ENCODE results near the gene HLA-DPB1. TPM values are rescaled to one million over a fixed set of nuclear protein-coding genes. Genes with fewer than 3 reads are reported as not detected.

HLA-DPB1 gene
- 10 to 100 TPM; 56.5 to 80.3 (median 58.2) TPM for total RNA-seq

- intact Hi-C loops (cut with DNase I; ENCODE audit: low total_unique reads), result no loop called here
- Histone ChIP-seq H3K4me1 (no peaks in the 10 kb centered on the region), H3K27me3 (no peaks in the 10 kb centered on the region), H3K4me3 (peak within 1 kb of the TSS; percentile 31 to 55 (median 33)), H3K9me3 (no peaks in the 10 kb centered on the region), H3K36me3 (no peaks in the 10 kb centered on the region), H3K27ac (peak within 1 kb of the TSS; percentile 34 to 75)
- DNase-seq (ENCODE audit: low spot score in 2 of 2), result no peak
- TF ChIP-seq POLR2A (IDR thresholded peaks at IDR 0.05), result no peak
- TF ChIP-seq, protein P1, sequence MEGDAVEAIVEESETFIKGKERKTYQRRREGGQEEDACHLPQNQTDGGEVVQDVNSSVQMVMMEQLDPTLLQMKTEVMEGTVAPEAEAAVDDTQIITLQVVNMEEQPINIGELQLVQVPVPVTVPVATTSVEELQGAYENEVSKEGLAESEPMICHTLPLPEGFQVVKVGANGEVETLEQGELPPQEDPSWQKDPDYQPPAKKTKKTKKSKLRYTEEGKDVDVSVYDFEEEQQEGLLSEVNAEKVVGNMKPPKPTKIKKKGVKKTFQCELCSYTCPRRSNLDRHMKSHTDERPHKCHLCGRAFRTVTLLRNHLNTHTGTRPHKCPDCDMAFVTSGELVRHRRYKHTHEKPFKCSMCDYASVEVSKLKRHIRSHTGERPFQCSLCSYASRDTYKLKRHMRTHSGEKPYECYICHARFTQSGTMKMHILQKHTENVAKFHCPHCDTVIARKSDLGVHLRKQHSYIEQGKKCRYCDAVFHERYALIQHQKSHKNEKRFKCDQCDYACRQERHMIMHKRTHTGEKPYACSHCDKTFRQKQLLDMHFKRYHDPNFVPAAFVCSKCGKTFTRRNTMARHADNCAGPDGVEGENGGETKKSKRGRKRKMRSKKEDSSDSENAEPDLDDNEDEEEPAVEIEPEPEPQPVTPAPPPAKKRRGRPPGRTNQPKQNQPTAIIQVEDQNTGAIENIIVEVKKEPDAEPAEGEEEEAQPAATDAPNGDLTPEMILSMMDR (IDR thresholded peaks at IDR 0.05), result no peak
Measured at GRCh38 chr6:33075568-33076405, at the start of gene HLA-DPB1. HLA-DPB1 (plus strand) TSS chr6:33075990; CDS start chr6:33076042, 52 bp downstream.

DNA sequence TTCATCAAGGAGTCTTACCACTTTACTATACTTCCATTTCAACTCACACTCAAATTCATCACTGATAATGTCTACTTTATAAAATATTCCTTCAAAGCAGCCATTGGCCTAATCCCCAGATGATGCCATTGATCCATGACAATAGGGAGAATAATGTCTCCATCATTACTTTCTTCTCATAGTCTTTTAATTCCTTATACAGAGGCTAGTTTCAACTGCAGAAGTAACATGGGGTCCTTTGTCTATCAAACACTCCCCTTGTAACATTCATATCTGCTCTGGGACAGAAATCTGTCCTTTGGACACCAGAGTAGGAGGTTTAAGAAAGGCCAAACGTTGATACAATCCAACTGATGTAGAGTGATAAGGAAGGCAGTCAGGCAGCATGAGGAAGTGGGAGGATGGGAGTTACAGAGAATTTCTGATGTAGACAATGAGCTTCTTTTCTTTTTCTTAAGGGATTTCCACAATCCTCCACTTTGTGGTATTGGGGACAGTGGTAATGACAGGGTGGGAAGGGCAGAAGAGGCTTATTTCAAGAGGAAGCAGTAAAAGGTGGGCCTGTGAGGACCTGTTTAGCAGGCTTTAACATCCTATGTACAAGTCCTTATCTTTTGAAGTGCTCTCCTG, 47.5 kb upstream of the HLA-DPB1 start:
- intact Hi-C loops (cut with DNase I; ENCODE audit: low total_unique reads), result no loop called here
- no peak overlapping the region for H3K4me3 ChIP-seq
- TF ChIP-seq, protein P1 (IDR thresholded peaks at IDR 0.05), result no peak
- TF ChIP-seq POLR2A (IDR thresholded peaks at IDR 0.05) (no peak), POLR2AphosphoS5 (IDR thresholded peaks at IDR 0.05) (no peak)
- no peak for DNase-seq (ENCODE audit: low spot score in 2 of 2)
- peak overlapping the region; percentile 44 to 65 for H3K27ac ChIP-seq
- H3K36me3 ChIP-seq, result no peaks in the 10 kb centered on the region
- no peaks in the 10 kb centered on the region for H3K27me3 ChIP-seq
- no peaks in the 10 kb centered on the region for H3K4me1 ChIP-seq
- no peaks in the 10 kb centered on the region for H3K9me3 ChIP-seq

DNA sequence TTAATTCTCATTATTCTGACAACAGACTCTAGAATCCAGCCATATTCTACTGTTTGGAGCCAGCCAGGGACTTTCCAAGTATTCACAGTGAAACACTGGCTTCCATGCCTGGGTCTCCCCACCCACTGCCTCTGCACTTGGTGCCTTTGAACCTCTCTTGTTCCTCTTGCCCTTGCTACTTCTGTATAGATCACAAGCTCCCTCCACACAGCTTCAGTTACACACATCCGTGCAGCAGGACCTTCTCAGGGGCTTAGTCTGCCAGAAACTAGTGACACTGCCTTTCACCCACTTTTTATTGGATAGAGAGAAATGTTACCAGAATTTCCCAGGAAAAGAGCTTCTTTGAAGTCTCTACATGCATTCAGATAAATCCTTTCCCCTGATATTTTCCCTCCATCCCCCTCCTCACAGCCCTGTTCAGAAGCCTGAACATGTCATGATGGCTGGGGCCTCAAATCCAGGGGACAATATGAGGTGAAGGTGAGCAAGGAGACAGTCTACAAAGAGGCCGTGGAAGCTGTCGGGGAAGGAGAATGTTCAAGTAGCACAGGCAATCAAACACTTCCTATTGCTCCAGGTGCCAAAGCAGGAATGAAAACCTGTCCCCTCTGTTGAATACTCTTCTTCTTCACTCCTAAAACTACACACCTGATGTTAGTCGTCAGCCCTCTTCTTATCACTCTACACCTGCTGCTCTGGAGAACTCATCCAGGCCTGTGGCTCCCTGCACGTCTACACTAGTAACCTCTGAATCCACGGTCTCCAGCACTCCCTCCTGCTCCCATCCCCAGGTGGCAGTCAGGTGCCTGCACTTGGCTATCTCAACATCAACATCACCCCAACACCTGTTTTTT, 46.2 kb upstream of the HLA-DPB1 start:
- H3K36me3 ChIP-seq, result no peaks in the 10 kb centered on the region
- no peaks in the 10 kb centered on the region for H3K9me3 ChIP-seq
- intact Hi-C loops (cut with DNase I; ENCODE audit: low total_unique reads), result no loop called here
- H3K4me1 ChIP-seq, result no peaks in the 10 kb centered on the region
- H3K27me3 ChIP-seq, result no peaks in the 10 kb centered on the region
- no peak for DNase-seq (ENCODE audit: low spot score in 2 of 2)
- no peak overlapping the region for H3K4me3 ChIP-seq
- TF ChIP-seq POLR2AphosphoS5 (IDR thresholded peaks at IDR 0.05), result no peak
- TF ChIP-seq, protein P1 (IDR thresholded peaks at IDR 0.05), result no peak
- TF ChIP-seq POLR2A (IDR thresholded peaks at IDR 0.05), result no peak
- H3K27ac ChIP-seq, result peak overlapping the region; percentile 48 to 65

DNA sequence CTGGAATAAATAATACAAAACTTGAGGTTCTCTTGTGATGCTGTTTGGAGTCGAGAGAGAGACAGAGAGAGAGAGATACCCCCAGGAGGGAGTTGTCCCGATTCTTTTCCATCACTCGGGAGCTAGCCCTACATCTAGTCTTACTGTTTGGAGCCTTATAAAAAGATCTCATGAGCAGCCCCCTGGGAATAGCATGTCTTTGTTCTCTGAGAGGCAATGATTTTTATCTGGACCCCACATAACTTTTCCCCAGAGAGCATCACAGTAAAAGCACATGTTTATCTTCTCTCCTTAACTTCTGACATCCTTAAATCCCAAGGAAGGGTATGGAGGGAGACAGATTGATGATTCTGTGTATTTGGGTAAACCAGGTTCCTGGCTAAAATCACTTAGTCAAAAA, 45.5 kb upstream of the HLA-DPB1 start:
- Histone ChIP-seq H3K36me3 (no peaks in the 10 kb centered on the region), H3K27me3 (no peaks in the 10 kb centered on the region), H3K4me1 (no peaks in the 10 kb centered on the region), H3K27ac (peak overlapping the region in 1 of 2 donors; percentile 48), H3K4me3 (no peak overlapping the region), H3K9me3 (no peaks in the 10 kb centered on the region)
- no peak for DNase-seq (ENCODE audit: low spot score in 2 of 2)
- TF ChIP-seq, protein P1 (IDR thresholded peaks at IDR 0.05), result no peak
- TF ChIP-seq POLR2A (IDR thresholded peaks at IDR 0.05) (no peak), POLR2AphosphoS5 (IDR thresholded peaks at IDR 0.05) (no peak)
- intact Hi-C loops (cut with DNase I; ENCODE audit: low total_unique reads), result no loop called here
